Endodermal cell (in vitro differentiated cells): ENCODE measurements around the gene SORD. TPM values are rescaled to one million over a fixed set of nuclear protein-coding genes. Genes with fewer than 3 reads are reported as not detected.
"Not testable (repeated sequence)": the region's sequence is repeated elsewhere in the genome, so short reads cannot be mapped to it uniquely, and the experiment has no call there.

ENCODE experiments used
- DNase-seq: peaks from one replicate; pipeline ENCODE4 v3.0.0-alpha.2; 2017
- H3K27ac ChIP-seq: 2 replicates; pipeline ENCODE4 v1.5.1; 2013; ENCODE audit warnings: mild to moderate bottlenecking, low read depth, low read length, moderate library complexity
- H3K27me3 ChIP-seq: 2 replicates; pipeline ENCODE4 v1.6.1; 2013; ENCODE audit warnings: mild to moderate bottlenecking, low read length, moderate library complexity; ENCODE audit not compliant: insufficient read depth, control insufficient read depth, poor library complexity, severe bottlenecking
- H3K36me3 ChIP-seq: 2 replicates; pipeline ENCODE4 v1.7.0; 2013; ENCODE audit warnings: mild to moderate bottlenecking, low read length, moderate library complexity; ENCODE audit not compliant: control insufficient read depth, insufficient read depth
- H3K4me1 ChIP-seq: one replicate; pipeline ENCODE4 v1.7.0; 2013; ENCODE audit warnings: low read length; ENCODE audit not compliant: control insufficient read depth, insufficient read depth
- H3K4me3 ChIP-seq: 2 replicates; pipeline ENCODE4 v1.5.1; 2013; ENCODE audit warnings: mild to moderate bottlenecking, low read length, moderate library complexity
- H3K9ac ChIP-seq: 2 replicates; pipeline ENCODE4 v1.6.1; 2013; ENCODE audit warnings: mild to moderate bottlenecking, low read length, moderate library complexity; ENCODE audit not compliant: poor library complexity, severe bottlenecking; ENCODE audit errors: extremely low read depth
- H3K9me3 ChIP-seq: 2 replicates; pipeline ENCODE4 v1.6.1; 2013; ENCODE audit warnings: mild to moderate bottlenecking, low read length, moderate library complexity; ENCODE audit not compliant: control insufficient read depth
- H3K27ac Mint-ChIP-seq: 2 replicates; pipeline ENCODE4 v1.8.0; 2020; ENCODE audit warnings: mixed read lengths
- H3K27me3 Mint-ChIP-seq: 2 replicates; pipeline ENCODE4 v1.8.0; 2021; ENCODE audit warnings: mild to moderate bottlenecking, mixed read lengths; ENCODE audit not compliant: insufficient read depth
- H3K36me3 Mint-ChIP-seq: 2 replicates; pipeline ENCODE4 v1.8.0; 2020; ENCODE audit warnings: low read depth, mixed read lengths
- H3K4me1 Mint-ChIP-seq: 2 replicates; pipeline ENCODE4 v1.8.0; 2020; ENCODE audit warnings: mixed read lengths
- H3K4me3 Mint-ChIP-seq: 2 replicates; pipeline ENCODE4 v1.8.0; 2020; ENCODE audit warnings: mild to moderate bottlenecking, moderate library complexity, mixed read lengths
- H3K9me3 Mint-ChIP-seq: 2 replicates; pipeline ENCODE4 v1.8.0; 2020; ENCODE audit warnings: mild to moderate bottlenecking, mixed read lengths
- CTCF ChIP-seq: fragments of 200-600 bp; sonication (generic); conservative IDR thresholded peaks from 2 replicates; pipeline ENCODE4 v1.5.0; 2021; ENCODE audit warnings: antibody characterized with exemption, mild to moderate bottlenecking
- WGBS, 2 experiments: methylation state at CpG; one replicate each; pipeline versions ENCODE4 v1.1.5 to v1.1.7; 2013; ENCODE audit warnings: missing lambda C conversion rate in 2 of 2, mixed read lengths in 1 of 2; ENCODE audit not compliant: insufficient coverage in 1 of 2, insufficient read length in 1 of 2; 5-methylcytosine and 5-hydroxymethylcytosine counted together
- total RNA-seq, 2 donors: library from RNA; stranded (reverse); fragmentation: NEBNext Ultra II Directional in 1 of 2; extraction: Animal tissue kit (Norgen Biotek cat#: 25700) in 1 of 2; gene quantifications; 2 replicates in 1 of 2; 3 replicates in 1 of 2; pipeline ENCODE4 v1.2.1, GENCODE V29; 2021

Gene SORD
- total RNA-seq, 2 donors from 2014 or later: 28.7 to 40.3 TPM

- H3K27me3 ChIP-seq: peaks cover 16% of the 10 kb centered on the region
- not testable (repeated sequence) for H3K9me3 Mint-ChIP-seq, H3K4me1 ChIP-seq, H3K9me3 ChIP-seq, H3K4me3 ChIP-seq, DNase-seq, H3K36me3 Mint-ChIP-seq, H3K9ac ChIP-seq, H3K4me1 Mint-ChIP-seq, H3K36me3 ChIP-seq, H3K27ac ChIP-seq, H3K4me3 Mint-ChIP-seq, H3K27ac Mint-ChIP-seq, H3K27me3 Mint-ChIP-seq
- 93 to 94% methylated on average over 2 of the region's 5 CpGs for WGBS, 2 experiments
Measured at GRCh38 chr15:45079628-45080246, 56.7 kb downstream of the SORD start.

GRCh38 chr15:45080593-45080992 is 57.6 kb downstream of the SORD start:
- WGBS, 2 experiments: 97% methylated on average over 2 of the region's 3 CpGs; no CpG with 5 or more reads in 1 of the 2 experiments
- not testable (repeated sequence) for H3K4me3 ChIP-seq, H3K9ac ChIP-seq, DNase-seq, H3K27ac Mint-ChIP-seq, H3K4me1 Mint-ChIP-seq, H3K36me3 Mint-ChIP-seq, H3K36me3 ChIP-seq, H3K9me3 Mint-ChIP-seq, H3K27me3 Mint-ChIP-seq, H3K9me3 ChIP-seq, H3K27ac ChIP-seq, H3K4me3 Mint-ChIP-seq, H3K4me1 ChIP-seq
- H3K27me3 ChIP-seq: peaks cover 16% of the 10 kb centered on the region

GRCh38 chr15:45082412-45082811 is 59.4 kb downstream of the SORD start:
- peaks cover 14% of the 10 kb centered on the region for H3K27me3 Mint-ChIP-seq
- H3K4me1 ChIP-seq, H3K27ac ChIP-seq, H3K27ac Mint-ChIP-seq, H3K9me3 ChIP-seq, H3K36me3 ChIP-seq, H3K4me3 Mint-ChIP-seq, H3K9ac ChIP-seq, DNase-seq, H3K4me3 ChIP-seq, H3K36me3 Mint-ChIP-seq, H3K4me1 Mint-ChIP-seq, H3K9me3 Mint-ChIP-seq: not testable (repeated sequence)
- WGBS, 2 experiments: 96 to 98% methylated on average over 3 to 5 of the region's 10 CpGs
- peaks cover 22% of the 10 kb centered on the region for H3K27me3 ChIP-seq

GRCh38 chr15:45083223-45083622 is 60.2 kb downstream of the SORD start:
- no peaks in the 10 kb centered on the region for H3K9me3 Mint-ChIP-seq
- no peaks in the 10 kb centered on the region for H3K4me1 ChIP-seq
- no peak overlapping the region for H3K27ac ChIP-seq
- no peaks in the 10 kb centered on the region for H3K36me3 Mint-ChIP-seq
- H3K27me3 ChIP-seq: peaks cover 31% of the 10 kb centered on the region
- DNase-seq: no peak
- H3K36me3 ChIP-seq: no peaks in the 10 kb centered on the region
- H3K9ac ChIP-seq: no peak overlapping the region
- peaks cover 4% of the 10 kb centered on the region for H3K4me1 Mint-ChIP-seq
- TF ChIP-seq CTCF: no peak
- H3K4me3 ChIP-seq: no peak overlapping the region
- no peak overlapping the region for H3K4me3 Mint-ChIP-seq
- H3K27me3 Mint-ChIP-seq: peaks cover 18% of the 10 kb centered on the region
- H3K27ac Mint-ChIP-seq: no peak overlapping the region
- H3K9me3 ChIP-seq: no peaks in the 10 kb centered on the region
